NT2/D1 (cell line): ENCODE data around the gene TCF19.
"Not testable (repeated sequence)": the region's sequence is repeated elsewhere in the genome, so short reads cannot be mapped to it uniquely, and the experiment has no call there.

Experiments
- SUZ12 ChIP-seq: IDR thresholded peaks from 2 replicates; pipeline ENCODE4 v1.6.1; 2011; ENCODE audit not compliant: insufficient read length, insufficient read depth; ENCODE audit errors: extremely low read depth
- YY1 ChIP-seq: IDR thresholded peaks from 2 replicates; pipeline ENCODE4 v1.6.1; 2011; ENCODE audit not compliant: insufficient read length, insufficient read depth
- ZNF274 ChIP-seq: IDR thresholded peaks from 2 replicates; pipeline ENCODE4 v1.6.1; 2011; ENCODE audit warnings: mild to moderate bottlenecking, low read depth, low read length

GRCh38 chr6:31169858-31170599, 11.6 kb downstream of the TCF19 start:
- TF ChIP-seq ZNF274, YY1, SUZ12: not testable (repeated sequence)
